HG02642 (cell line): ENCODE data around the gene CPEB1.

Experiments used
- ATAC-seq: cut with Tn5 transposase; IDR thresholded peaks from one replicate; pipeline ENCODE4 v1.9.1; 2021; ENCODE audit warnings: mild to moderate bottlenecking; ENCODE audit not compliant: unreplicated experiment, poor library complexity

CPEB1 gene

GRCh38 chr15:82647045-82647834 lies at the start of gene CPEB1:
CPEB1 (minus strand) TSS chr15:82647363; CDS start chr15:82628459, 18,904 bp downstream.
- peak; percentile 49 for ATAC-seq

GRCh38 chr15:82692171-82692570 lies 45.0 kb upstream of the CPEB1 start:
- no peak for ATAC-seq

GRCh38 chr15:82689147-82689546 lies 42.0 kb upstream of the CPEB1 start:
- ATAC-seq: no peak

- ATAC-seq: no peak
Observed at GRCh38 chr15:82688691-82689090, 41.5 kb upstream of the CPEB1 start.

- no peak for ATAC-seq
Observed at GRCh38 chr15:82681371-82681770, 34.2 kb upstream of the CPEB1 start.

GRCh38 chr15:82680200-82681102 lies 33.3 kb upstream of the CPEB1 start:
- ATAC-seq: peak; percentile 81

GRCh38 chr15:82679626-82680199 lies 32.5 kb upstream of the CPEB1 start:
- no peak for ATAC-seq

GRCh38 chr15:82677720-82678323 lies 30.7 kb upstream of the CPEB1 start:
- ATAC-seq: no peak

- ATAC-seq: no peak
Observed at GRCh38 chr15:82674873-82675272, 27.7 kb upstream of the CPEB1 start.

GRCh38 chr15:82670699-82671098 lies 23.5 kb upstream of the CPEB1 start:
- no peak for ATAC-seq

GRCh38 chr15:82666606-82667005 lies 19.4 kb upstream of the CPEB1 start:
- ATAC-seq: no peak

- ATAC-seq: no peak
Observed at GRCh38 chr15:82664021-82664420, 16.9 kb upstream of the CPEB1 start.

GRCh38 chr15:82663186-82663600 lies 16.0 kb upstream of the CPEB1 start:
- ATAC-seq: no peak

- ATAC-seq: no peak
Observed at GRCh38 chr15:82662641-82663040, 15.5 kb upstream of the CPEB1 start.

- no peak for ATAC-seq
Observed at GRCh38 chr15:82660378-82660777, 13.2 kb upstream of the CPEB1 start.

GRCh38 chr15:82656641-82657266 lies 9.6 kb upstream of the CPEB1 start:
- no peak for ATAC-seq

- ATAC-seq: no peak
Observed at GRCh38 chr15:82655606-82656005, 8.4 kb upstream of the CPEB1 start.

GRCh38 chr15:82653483-82654168 lies 6.5 kb upstream of the CPEB1 start:
- no peak for ATAC-seq

GRCh38 chr15:82651708-82652107 lies 4.5 kb upstream of the CPEB1 start:
- no peak for ATAC-seq
